Subcutaneous adipose tissue (tissue), 4 donors: ENCODE measurements around the gene BCL3. TPM values are rescaled to one million over a fixed set of nuclear protein-coding genes. Genes with fewer than 3 reads are reported as not detected.

Source experiments
- small RNA-seq: library from RNA; depleted of rRNA; stranded (forward); fragments of <200 nt; gene quantifications from one replicate; pipeline ENCODE3, GENCODE V24; 2016
- total RNA-seq, 4 donors: library from RNA; depleted of rRNA; stranded (reverse); fragments of >200 nt; gene quantifications; one replicate each; pipeline ENCODE4 v1.1.0, GENCODE V29; 2016
- TF ChIP-seq, protein P1 (sequence below): fragments of 450-650 bp; IDR thresholded peaks from one replicate; pipeline ENCODE4 v1.5.1; 2016; ENCODE audit warnings: low read depth, mild to moderate bottlenecking, control low read depth, antibody characterized with exemption, moderate library complexity

BCL3 gene
- total RNA-seq, 4 donors from 2014 or later = 6.3 to 13.4 (median 12.9) TPM

- TF ChIP-seq, protein P1, sequence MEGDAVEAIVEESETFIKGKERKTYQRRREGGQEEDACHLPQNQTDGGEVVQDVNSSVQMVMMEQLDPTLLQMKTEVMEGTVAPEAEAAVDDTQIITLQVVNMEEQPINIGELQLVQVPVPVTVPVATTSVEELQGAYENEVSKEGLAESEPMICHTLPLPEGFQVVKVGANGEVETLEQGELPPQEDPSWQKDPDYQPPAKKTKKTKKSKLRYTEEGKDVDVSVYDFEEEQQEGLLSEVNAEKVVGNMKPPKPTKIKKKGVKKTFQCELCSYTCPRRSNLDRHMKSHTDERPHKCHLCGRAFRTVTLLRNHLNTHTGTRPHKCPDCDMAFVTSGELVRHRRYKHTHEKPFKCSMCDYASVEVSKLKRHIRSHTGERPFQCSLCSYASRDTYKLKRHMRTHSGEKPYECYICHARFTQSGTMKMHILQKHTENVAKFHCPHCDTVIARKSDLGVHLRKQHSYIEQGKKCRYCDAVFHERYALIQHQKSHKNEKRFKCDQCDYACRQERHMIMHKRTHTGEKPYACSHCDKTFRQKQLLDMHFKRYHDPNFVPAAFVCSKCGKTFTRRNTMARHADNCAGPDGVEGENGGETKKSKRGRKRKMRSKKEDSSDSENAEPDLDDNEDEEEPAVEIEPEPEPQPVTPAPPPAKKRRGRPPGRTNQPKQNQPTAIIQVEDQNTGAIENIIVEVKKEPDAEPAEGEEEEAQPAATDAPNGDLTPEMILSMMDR = no peak
Measured at GRCh38 chr19:44807652-44808462, 59.3 kb downstream of the BCL3 start.

DNA sequence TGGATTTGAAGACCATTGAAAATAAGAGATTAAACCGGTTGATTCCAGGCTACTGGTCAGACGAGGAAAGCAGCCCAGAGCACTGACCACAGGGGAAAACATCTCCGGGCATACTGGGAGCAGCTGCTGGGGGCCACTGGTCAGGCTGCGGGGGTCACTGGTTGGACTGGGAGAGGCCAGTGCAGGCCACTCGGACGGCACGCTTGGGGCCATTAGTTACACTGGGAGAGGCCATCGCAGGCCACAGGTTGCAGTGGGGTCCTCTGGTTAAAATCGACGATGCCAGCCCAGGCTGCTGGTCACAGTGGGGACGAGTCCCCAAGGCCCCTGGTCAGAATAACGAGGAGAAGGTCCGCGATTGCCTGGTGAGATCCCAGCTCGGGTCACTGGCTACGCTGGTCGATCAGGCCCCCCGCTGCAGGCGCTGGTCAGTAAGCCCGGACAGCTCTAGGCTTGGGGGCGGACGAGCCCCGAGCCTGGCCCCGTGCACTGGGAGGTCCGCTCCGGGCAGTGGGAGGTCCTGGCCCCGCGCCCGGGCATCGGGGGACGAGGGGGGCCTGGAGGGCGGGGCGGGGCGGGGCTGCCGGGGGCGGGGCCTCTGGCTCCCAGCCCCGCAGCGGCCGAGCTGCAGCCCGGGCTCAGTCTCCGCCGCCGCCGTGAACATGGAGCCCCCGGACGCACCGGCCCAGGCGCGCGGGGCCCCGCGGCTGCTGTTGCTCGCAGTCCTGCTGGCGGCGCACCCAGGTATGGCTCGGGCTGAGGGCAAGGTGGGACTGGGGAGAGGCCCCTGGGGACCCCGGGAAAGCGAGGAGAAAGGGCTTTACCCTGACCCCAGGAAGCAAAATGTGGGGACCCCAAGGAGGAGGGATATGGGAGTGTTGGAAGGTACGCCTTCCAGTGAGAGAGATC lies 60.2 kb downstream of the BCL3 start, which contains the start of gene BCAM:
Gene BCAM, plus strand, starts transcription at position 641 of the 909 bp plus-strand sequence. Its CDS starts 22 bp downstream, at position 663.
- TF ChIP-seq, protein P1 = no peak

Small RNA genes lying within 50 kb of the gene (small RNA-seq; reads per million reads assigned to genes)
- not detected for gene RF00156
- not detected for gene RF00285

Other genes with a start within 250 kb of the BCL3 start
- gene ZNF180, start 248.2 kb upstream of the BCL3 start, total RNA-seq = 10 to 100 TPM in 1 of 4 donors, 1 to 10 TPM in 3; 7.8 to 13.5 (median 8.5) TPM
- not detected for gene CEACAM20, start 219.0 kb upstream of the BCL3 start, total RNA-seq
- not detected for gene IGSF23, start 135.1 kb upstream of the BCL3 start, total RNA-seq
- gene PVR, start 104.8 kb upstream of the BCL3 start, total RNA-seq = 10 to 100 TPM in 2 of 4 donors, 1 to 10 TPM in 2; 9.5 to 15.0 (median 10.4) TPM
- gene CEACAM19, start 77.2 kb upstream of the BCL3 start, total RNA-seq = 1 to 10 TPM in 3 of 4 donors, under 1 TPM in 1; 0.49 to 1.5 (median 1.2) TPM
- gene CEACAM16, start 49.6 kb upstream of the BCL3 start, total RNA-seq = not detected
- not detected for gene CBLC, start 29.2 kb downstream of the BCL3 start, total RNA-seq
- 10 to 100 TPM in 3 of 4 donors, 1 to 10 TPM in 1; 8.3 to 68.2 (median 19.2) TPM for gene BCAM, start 60.4 kb downstream of the BCL3 start, total RNA-seq
- gene NECTIN2, start 97.6 kb downstream of the BCL3 start, total RNA-seq = 10 to 100 TPM; 20.4 to 49.9 (median 24.1) TPM
- gene TOMM40, start 142.5 kb downstream of the BCL3 start, total RNA-seq = 10 to 100 TPM; 18.3 to 69.5 (median 34.6) TPM
- gene APOE, start 157.1 kb downstream of the BCL3 start, total RNA-seq = 1,000 to 10,000 TPM in 3 of 4 donors, 100 to 1,000 TPM in 1; 212 to 2,618 (median 1,765) TPM
- gene APOC1, start 165.9 kb downstream of the BCL3 start, total RNA-seq = 100 to 1,000 TPM in 2 of 4 donors, 10 to 100 TPM in 2; 30.7 to 394 (median 88.3) TPM
- not detected for gene APOC4, start 193.5 kb downstream of the BCL3 start, total RNA-seq
- gene APOC2, start 197.3 kb downstream of the BCL3 start, total RNA-seq = 1 to 10 TPM in 1 of 4 donors, not detected in 3; 4.8 TPM
- gene CLPTM1, start 206.7 kb downstream of the BCL3 start, total RNA-seq = 10 to 100 TPM; 45.8 to 86.1 (median 65.3) TPM